ENCODE data around the gene AFAP1L1.
"Not testable (repeated sequence)": the region's sequence is repeated elsewhere in the genome, so short reads cannot be mapped to it uniquely, and the experiment has no call there.

The AFAP1L1 gene

GRCh38 chr5:149376104-149376503 is 104.4 kb downstream of the AFAP1L1 start:
- DNase-seq, result no peak

DNA sequence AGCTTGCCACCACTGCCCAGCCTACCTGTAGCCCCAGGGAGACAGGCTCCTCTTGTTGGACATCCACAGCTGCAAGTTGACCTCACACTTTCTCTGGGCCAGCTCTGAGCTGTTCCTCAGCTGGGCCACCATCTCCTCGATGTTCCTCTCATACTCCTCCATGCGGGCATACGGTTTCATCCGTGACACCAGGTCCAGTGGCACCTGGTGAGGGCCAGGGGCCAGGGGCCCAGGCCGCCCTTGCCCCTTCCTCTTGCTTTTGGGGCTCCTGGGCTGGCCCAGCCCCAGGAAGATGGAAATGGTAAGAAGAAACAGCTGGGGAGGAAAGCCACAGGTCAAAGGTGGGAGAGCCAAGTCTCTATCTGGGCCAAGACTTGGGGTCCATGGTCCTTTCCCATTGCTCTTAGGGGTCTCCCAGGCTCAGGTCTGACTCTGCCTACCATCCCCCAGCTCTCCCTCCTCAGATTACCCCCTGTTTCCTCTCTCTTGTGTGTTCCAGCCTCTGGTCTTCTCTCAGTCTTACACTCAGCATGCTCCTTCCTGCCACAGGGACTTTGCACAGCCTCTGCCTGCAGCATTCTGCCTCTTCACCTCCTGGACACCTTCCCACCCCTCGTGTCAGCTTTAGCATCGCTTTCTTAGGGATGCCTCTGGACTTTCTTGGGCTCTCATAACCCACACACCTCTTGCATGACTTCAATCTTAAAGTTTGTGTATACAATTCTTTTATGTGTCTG is 105.2 kb downstream of the AFAP1L1 start:
- no peak for DNase-seq

- no peak for DNase-seq
Measured at GRCh38 chr5:149378241-149378820, 106.7 kb downstream of the AFAP1L1 start.

GRCh38 chr5:149379177-149379761 is 107.6 kb downstream of the AFAP1L1 start, which contains the start of gene IL17B:
IL17B (minus strand) TSS chr5:149379292; CDS start chr5:149379225, 67 bp downstream.
- DNase-seq, result no peak

DNA sequence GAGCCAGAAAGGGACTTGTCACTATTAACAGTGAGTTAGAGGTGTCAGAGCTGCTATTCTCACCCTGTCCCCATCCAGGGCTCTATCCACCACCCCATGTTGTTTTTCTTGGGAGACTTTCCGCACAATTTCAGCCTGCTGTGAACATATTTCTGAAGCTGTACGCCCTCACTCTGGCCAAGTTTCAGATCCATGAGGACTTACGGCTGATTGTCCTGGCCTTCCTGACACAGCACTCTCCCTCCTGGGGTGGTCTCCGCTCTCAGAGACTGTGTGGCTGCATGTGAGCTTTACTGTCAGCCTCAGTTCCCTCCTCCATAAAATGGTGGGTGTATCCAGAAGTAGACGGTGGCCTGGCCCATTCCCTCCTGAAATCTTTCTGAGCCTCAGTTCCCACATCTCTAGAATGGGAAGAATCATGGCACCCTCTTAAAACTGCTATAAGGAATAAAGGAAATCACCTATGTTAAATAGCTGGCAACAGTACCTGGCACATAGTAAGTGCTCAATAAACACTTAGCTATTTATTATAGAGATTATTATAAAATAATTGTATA is 108.2 kb downstream of the AFAP1L1 start:
- DNase-seq, result no peak

GRCh38 chr5:149380466-149381121 is 108.9 kb downstream of the AFAP1L1 start:
- no peak for DNase-seq

DNA sequence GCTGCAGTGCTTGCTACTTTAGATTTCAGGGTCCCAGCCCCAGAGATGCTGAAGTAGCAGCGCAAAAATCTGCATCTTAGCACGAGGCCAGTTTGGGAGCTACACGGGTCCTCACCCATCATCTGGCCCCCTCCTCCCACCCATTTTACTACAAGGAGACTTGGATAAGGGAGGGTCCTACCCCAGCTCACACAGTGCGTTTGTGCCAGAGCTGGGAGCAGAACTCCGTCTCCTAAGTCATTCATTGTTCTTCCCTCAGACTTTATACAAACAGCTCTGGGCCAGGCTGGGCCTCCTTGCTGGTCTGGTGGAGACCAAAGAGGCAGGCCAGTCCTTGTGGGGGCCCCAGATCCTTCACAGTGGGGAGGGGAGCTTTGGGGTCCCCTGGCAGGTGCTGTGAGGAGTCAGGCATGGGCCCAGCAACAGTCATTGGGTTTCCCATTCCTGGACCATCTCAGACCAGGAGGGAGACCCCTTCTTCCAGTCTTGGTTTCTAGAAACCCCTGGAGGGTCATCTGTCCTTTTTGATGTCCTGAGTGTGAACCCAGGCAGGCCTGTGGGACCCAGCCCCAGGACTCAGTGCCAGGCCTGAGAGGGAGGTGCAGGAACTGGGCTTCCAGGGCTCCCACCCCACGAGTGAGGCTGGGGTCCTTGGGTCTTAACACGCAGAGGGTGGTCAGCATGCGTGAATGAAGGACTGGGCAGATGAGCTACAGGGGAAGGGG is 109.8 kb downstream of the AFAP1L1 start:
- no peak for DNase-seq

DNA sequence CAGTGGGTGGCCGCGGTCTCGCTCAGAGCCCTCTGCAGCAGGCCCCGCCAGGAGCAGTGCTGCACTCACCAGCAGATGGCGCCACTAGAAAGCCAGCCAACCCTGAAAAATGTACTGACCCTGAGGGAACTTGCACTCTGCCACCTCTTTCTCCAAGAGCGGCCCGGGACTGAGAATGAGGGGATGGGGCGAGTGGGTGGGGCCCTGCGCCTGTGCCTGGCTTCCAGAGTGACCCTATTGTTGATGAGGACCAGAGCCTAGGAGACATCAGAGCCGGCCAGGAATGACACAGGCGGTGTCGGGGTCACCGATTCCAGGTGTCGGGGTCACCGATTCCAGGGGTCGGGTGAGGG is 110.3 kb downstream of the AFAP1L1 start:
- peak; percentile 38 for DNase-seq

DNA sequence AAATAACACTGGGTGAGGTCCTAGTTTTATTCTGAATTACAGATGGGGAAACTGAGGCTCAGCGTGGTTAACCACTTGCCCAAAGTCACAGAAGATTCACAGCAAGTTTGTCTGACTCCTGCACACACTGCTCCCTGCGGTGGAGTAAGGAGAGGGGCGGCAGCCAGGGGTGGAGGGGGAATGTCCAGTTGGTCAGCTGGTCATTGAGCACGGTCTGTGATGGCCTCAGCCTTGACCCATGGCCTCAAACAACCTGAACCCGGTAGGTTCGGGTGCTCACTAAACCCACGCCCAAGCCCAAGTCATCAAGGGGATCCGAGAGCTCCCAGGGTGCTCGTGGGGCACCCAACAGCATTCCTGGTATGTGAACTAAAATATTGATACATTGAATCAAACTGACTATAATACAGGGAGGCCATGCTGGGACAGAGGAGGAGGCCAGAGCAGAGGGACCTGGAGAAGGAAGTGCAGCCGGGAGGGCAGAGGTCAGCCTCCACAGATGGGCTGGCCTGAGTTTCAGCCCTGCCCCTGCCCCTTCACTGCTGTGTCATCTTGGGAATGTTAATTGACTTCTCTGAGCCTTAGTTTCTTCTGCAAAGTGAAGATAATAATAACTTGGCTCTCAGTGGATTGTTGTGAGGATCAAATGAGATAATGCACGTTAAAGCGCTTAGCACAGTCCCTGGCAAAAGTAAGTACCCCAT is 111.0 kb downstream of the AFAP1L1 start:
- DNase-seq, result no peak

DNA sequence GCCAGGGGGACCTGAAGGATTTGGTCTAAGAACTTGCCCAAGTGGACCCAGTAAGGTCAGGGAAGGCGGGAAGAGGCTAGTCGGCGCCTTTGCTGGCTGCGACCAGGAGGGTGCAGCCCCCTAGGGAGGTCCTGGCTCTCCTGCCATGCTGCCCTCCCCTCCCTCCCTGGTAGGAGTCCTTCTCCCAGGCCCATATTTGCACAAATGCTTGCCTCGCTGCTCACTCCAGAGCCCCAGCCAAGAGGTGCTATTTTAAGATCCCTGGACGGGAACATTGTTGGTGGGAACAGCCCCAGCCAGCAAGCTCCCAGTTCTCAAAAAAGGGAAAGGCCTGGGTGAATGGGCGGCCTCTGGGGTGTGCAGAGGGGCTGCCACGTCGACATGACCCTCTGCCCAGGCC is 111.7 kb downstream of the AFAP1L1 start:
- no peak for DNase-seq

GRCh38 chr5:149386166-149386565 is 114.5 kb downstream of the AFAP1L1 start:
- DNase-seq, result no peak

DNA sequence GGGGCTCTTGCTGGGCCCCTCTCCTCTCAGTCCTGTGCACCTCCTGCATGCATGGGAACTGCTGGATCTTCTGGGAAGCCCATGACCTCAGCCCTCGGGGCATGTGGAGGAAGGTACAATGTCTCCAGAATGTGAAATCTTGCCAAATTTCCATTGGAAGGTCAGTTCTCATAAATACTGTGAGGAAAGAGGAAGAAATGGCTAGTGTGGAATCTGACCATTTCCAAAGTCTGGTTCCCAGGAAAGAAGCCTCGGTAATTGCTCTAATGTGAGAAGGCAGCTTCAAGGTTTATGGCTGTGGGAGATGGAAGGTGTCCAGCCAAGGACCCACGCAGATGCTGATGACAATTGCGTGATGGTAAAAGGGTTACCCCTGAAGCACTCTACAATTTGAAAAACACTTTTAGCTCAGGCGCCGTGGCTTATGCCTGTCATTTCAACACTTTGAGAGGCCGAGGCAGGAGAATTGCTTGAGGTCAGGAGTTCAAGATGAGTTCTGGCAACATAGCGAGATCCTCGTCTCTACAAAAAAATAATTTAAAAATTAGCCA is 115.5 kb downstream of the AFAP1L1 start:
- DNase-seq, result no peak

DNA sequence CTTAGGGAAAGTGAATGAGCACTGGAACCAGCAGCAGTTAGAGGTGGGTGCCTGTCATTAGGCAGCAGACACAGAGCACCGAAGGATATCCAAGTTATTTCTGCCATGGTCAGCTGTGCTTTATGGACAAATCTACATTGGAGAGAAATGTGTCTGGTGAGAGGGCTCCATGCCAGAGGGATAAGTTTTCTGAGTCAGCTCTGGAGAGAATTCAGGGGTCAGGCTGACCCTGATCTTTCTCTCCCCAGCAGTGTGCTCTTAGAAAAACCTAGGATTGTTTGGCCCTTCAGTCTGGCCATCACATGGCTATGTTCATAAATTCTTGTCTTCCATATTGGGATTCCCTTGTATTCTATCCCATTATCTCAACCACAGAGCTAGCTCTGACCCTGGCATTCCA is 116.3 kb downstream of the AFAP1L1 start:
- DNase-seq, result no peak

DNA sequence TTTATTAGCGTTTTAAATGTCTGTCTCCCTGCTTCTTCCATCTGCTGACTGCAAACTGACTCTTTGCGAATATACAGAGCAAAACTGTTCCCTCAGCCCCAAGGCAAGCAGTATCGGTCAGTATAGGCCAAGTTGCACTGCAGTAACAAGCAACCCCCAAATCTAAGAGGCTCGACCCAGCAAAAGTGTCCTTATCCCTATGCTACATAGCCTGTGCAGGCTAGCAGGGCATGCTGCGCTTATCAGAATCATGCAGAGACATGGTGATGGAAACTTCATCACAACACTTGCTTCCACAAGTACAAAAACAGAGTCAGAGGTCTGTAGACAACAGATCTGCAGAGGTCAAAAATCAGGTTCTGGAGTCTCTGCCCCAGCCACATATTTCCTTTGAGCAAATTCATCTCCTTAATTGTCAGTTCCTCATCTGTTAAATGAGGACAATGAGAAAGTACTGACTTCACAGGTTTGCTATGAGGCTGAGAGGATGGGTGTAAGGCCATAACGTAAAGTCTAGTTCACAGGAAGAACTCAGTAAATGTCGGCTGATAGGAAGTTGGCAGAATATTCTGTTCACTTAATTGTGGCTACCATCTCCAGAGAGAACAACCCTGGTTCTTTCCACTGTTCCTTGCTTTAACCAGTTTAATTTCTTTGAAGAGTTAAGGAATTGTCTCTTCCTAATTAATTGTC is 117.0 kb downstream of the AFAP1L1 start:
- no peak for DNase-seq

- no peak for DNase-seq
Measured at GRCh38 chr5:149389552-149390495, 118.2 kb downstream of the AFAP1L1 start.

GRCh38 chr5:149391076-149391475 is 119.4 kb downstream of the AFAP1L1 start:
- not testable (repeated sequence) for DNase-seq
